K562 (cell line): ENCODE data around the gene SNRPD2. TPM values are rescaled to one million over a fixed set of nuclear protein-coding genes. Genes with fewer than 3 reads are reported as not detected.
A peak's percentile ranks its signal among the peaks of the same experiment; 100 is the strongest.

ENCODE experiments used
- CAMTA2 ChIP-seq: fragments of 250-450 bp; sonication (Bioruptor Pico); conservative IDR thresholded peaks from 2 replicates; pipeline ENCODE4 v1.5.1; 2022
- CBX3 ChIP-seq, 2 experiments: IDR thresholded peaks; 1 replicate in 1 of 2; 2 replicates in 1 of 2; pipeline ENCODE4 v1.6.1; 2012; ENCODE audit warnings: inconsistent platforms in 2 of 2, low read length in 2 of 2, borderline replicate concordance in 1 of 2, control low read depth in 1 of 2
- CREB3L1 ChIP-seq: fragments of 450-650 bp; IDR thresholded peaks from 2 replicates; pipeline ENCODE4 v1.6.1; 2014; ENCODE audit warnings: low read depth, mild to moderate bottlenecking, moderate library complexity, borderline replicate concordance
- DPF2 ChIP-seq: fragments of 450-650 bp; IDR thresholded peaks from 2 replicates; pipeline ENCODE4 v1.6.1; 2016
- GABPA ChIP-seq: fragments of 200-800 bp; sonication (Bioruptor generic); conservative IDR thresholded peaks from 2 replicates; pipeline ENCODE4 v1.6.1; 2016; ENCODE audit warnings: low read depth, missing genetic modification characterization, missing compliant biosample characterization
- GMEB1 ChIP-seq: fragments of 250-450 bp; sonication (Bioruptor Pico); IDR thresholded peaks from 2 replicates; pipeline ENCODE4 v1.4.0; 2020; ENCODE audit warnings: mild to moderate bottlenecking
- MECOM ChIP-seq: fragments of 250-450 bp; sonication (Bioruptor Pico); IDR thresholded peaks from 2 replicates; pipeline ENCODE4 v1.8.0; 2022; ENCODE audit warnings: inconsistent platforms
- NUFIP1 ChIP-seq: fragments of 450-650 bp; IDR thresholded peaks from 2 replicates; pipeline ENCODE4 v1.6.1; 2018; ENCODE audit not compliant: partially characterized antibody
- ZBTB26 ChIP-seq: fragments of 450-650 bp; formaldehyde crosslinking; IDR thresholded peaks from 2 replicates; pipeline ENCODE4 v1.4.0; 2022; ENCODE audit warnings: missing genetic modification characterization
- ZC3H11A ChIP-seq: IDR thresholded peaks from 2 replicates; pipeline ENCODE4 v1.6.1; 2012; ENCODE audit warnings: low read depth, low read length, improper control_type of control experiment
- polyA plus RNA-seq, 8 experiments: library from polyadenylated mRNA; depleted of rRNA in 4 of 8; stranded (reverse) in 5 of 8; unstranded in 3 of 8; fragments of >200 nt; fragmentation: Nextera tagmentation in 2 of 8; fragmentation: Illumina TruSeq in 1 of 8; extraction: Ambion mirVana in 2 of 8; extraction: Trizol in 1 of 8; gene quantifications; 2 replicates each; pipeline versions ENCODE4 v1.2.1 to v1.2.3, GENCODE V29; 2011 to 2014; ENCODE audit warnings: inconsistent platforms in 1 of 8, missing spikeins in 1 of 8
- total RNA-seq, 7 experiments: library from RNA; depleted of rRNA in 6 of 7; stranded (reverse); fragments of >200 nt in 6 of 7; fragmentation: Illumina TruSeq in 2 of 7; extraction: Trizol in 2 of 7; gene quantifications; 2 replicates each; pipeline versions ENCODE4 v1.2.1 to v1.2.3, GENCODE V29; 2011 to 2021; ENCODE audit warnings: low replicate concordance in 1 of 7
- TF ChIP-seq, protein P1 (sequence below): fragments of 200-600 bp; sonication (generic); IDR thresholded peaks from one replicate; pipeline ENCODE4 v1.6.1; 2012; ENCODE audit warnings: mild to moderate bottlenecking, low read depth, low read length, inconsistent platforms

The SNRPD2 gene
- total and polyA plus RNA-seq, 9 of the 15 experiments (the other 6 are each of a cell fraction or from before 2014, with no cell fraction given) = 728 to 4,411 (median 1,029) TPM

DNA sequence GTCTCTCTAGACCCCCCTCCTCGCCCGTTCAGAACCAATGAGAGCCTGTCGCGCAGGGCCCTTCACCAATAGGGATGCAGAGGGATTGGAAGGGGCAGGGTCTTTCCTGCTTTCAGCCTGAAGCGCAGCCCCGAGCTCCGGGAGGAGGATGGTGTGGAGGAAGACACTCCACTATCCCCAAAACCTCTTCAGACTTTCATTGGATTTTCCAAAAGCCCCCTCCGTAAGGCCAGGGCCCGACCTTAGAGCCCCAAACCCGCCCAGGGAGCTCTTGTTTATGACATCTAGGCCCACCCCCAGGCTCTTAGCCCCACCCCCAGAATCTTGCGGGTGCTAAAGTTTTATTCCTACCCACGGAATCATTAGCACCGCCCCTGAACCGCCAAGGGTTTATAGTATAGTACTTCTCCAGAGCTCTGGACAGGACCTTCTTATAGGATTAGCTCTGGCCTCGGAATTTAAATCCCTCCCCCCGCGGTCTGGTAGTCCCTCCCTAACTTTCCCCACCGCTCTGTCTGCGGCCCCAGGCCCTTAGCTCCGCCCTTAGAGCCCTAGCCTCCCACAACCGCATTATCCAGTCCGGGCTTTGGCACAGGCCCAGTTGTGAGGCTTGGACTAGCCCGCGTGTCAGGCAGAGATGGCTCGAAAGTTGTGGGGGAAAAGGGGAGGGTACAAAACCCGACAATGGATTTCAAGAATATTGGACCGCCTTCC is 46.0 kb downstream of the SNRPD2 start (continued):
- peak; percentile 97 for TF ChIP-seq NUFIP1
- no peak for TF ChIP-seq MECOM
- TF ChIP-seq, protein P1, sequence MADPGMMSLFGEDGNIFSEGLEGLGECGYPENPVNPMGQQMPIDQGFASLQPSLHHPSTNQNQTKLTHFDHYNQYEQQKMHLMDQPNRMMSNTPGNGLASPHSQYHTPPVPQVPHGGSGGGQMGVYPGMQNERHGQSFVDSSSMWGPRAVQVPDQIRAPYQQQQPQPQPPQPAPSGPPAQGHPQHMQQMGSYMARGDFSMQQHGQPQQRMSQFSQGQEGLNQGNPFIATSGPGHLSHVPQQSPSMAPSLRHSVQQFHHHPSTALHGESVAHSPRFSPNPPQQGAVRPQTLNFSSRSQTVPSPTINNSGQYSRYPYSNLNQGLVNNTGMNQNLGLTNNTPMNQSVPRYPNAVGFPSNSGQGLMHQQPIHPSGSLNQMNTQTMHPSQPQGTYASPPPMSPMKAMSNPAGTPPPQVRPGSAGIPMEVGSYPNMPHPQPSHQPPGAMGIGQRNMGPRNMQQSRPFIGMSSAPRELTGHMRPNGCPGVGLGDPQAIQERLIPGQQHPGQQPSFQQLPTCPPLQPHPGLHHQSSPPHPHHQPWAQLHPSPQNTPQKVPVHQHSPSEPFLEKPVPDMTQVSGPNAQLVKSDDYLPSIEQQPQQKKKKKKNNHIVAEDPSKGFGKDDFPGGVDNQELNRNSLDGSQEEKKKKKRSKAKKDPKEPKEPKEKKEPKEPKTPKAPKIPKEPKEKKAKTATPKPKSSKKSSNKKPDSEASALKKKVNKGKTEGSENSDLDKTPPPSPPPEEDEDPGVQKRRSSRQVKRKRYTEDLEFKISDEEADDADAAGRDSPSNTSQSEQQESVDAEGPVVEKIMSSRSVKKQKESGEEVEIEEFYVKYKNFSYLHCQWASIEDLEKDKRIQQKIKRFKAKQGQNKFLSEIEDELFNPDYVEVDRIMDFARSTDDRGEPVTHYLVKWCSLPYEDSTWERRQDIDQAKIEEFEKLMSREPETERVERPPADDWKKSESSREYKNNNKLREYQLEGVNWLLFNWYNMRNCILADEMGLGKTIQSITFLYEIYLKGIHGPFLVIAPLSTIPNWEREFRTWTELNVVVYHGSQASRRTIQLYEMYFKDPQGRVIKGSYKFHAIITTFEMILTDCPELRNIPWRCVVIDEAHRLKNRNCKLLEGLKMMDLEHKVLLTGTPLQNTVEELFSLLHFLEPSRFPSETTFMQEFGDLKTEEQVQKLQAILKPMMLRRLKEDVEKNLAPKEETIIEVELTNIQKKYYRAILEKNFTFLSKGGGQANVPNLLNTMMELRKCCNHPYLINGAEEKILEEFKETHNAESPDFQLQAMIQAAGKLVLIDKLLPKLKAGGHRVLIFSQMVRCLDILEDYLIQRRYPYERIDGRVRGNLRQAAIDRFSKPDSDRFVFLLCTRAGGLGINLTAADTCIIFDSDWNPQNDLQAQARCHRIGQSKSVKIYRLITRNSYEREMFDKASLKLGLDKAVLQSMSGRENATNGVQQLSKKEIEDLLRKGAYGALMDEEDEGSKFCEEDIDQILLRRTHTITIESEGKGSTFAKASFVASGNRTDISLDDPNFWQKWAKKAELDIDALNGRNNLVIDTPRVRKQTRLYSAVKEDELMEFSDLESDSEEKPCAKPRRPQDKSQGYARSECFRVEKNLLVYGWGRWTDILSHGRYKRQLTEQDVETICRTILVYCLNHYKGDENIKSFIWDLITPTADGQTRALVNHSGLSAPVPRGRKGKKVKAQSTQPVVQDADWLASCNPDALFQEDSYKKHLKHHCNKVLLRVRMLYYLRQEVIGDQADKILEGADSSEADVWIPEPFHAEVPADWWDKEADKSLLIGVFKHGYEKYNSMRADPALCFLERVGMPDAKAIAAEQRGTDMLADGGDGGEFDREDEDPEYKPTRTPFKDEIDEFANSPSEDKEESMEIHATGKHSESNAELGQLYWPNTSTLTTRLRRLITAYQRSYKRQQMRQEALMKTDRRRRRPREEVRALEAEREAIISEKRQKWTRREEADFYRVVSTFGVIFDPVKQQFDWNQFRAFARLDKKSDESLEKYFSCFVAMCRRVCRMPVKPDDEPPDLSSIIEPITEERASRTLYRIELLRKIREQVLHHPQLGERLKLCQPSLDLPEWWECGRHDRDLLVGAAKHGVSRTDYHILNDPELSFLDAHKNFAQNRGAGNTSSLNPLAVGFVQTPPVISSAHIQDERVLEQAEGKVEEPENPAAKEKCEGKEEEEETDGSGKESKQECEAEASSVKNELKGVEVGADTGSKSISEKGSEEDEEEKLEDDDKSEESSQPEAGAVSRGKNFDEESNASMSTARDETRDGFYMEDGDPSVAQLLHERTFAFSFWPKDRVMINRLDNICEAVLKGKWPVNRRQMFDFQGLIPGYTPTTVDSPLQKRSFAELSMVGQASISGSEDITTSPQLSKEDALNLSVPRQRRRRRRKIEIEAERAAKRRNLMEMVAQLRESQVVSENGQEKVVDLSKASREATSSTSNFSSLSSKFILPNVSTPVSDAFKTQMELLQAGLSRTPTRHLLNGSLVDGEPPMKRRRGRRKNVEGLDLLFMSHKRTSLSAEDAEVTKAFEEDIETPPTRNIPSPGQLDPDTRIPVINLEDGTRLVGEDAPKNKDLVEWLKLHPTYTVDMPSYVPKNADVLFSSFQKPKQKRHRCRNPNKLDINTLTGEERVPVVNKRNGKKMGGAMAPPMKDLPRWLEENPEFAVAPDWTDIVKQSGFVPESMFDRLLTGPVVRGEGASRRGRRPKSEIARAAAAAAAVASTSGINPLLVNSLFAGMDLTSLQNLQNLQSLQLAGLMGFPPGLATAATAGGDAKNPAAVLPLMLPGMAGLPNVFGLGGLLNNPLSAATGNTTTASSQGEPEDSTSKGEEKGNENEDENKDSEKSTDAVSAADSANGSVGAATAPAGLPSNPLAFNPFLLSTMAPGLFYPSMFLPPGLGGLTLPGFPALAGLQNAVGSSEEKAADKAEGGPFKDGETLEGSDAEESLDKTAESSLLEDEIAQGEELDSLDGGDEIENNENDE = no peak
- no peak for TF ChIP-seq ZBTB26 (CRISPR knock-in tag)
- TF ChIP-seq CBX3 (IDR thresholded peaks at IDR 0.05; ENCODE audit: borderline replicate concordance in 1 of 2, low read length in 2 of 2) = peak in 1 of 2 experiments; percentile 94; a peak in 2 of 3 replicates
- peak; percentile 68; the same call in 1 of the 2 replicates for TF ChIP-seq CREB3L1
- peak; percentile 68; the same call in 1 of the 2 replicates for TF ChIP-seq DPF2
- TF ChIP-seq GABPA = no peak
- no peak for TF ChIP-seq GMEB1
- TF ChIP-seq ZC3H11A = no peak
- no peak for TF ChIP-seq CAMTA2 (CRISPR knock-in tag)
